ENCODE data around the gene RHOXF2B. TPM values are rescaled to one million over a fixed set of nuclear protein-coding genes. Genes with fewer than 3 reads are reported as not detected.
"Not testable (repeated sequence)": the region's sequence is repeated elsewhere in the genome, so short reads cannot be mapped to it uniquely, and the experiment has no call there.

Gene RHOXF2B
- total RNA-seq (2012; rRNA removed) (not detected in 2 replicates), polyA plus RNA-seq (2012; rRNA removed) (not detected in 2 replicates), Bru-seq, nascent RNA (not detected), BruChase-seq, experiment 1, labeled RNA remaining after a 6-hour chase (not detected), BruChase-seq, experiment 2, labeled RNA remaining after a 2-hour chase (not detected)
- polyA plus RNA-seq (2012; cell fraction: cytosol; rRNA removed) = not detected in 2 replicates
- polyA plus RNA-seq (2012; cell fraction: nucleus; rRNA removed; ENCODE audit: low replicate concordance) = not detected in 2 replicates
- long read RNA-seq = 0 reads

DNA sequence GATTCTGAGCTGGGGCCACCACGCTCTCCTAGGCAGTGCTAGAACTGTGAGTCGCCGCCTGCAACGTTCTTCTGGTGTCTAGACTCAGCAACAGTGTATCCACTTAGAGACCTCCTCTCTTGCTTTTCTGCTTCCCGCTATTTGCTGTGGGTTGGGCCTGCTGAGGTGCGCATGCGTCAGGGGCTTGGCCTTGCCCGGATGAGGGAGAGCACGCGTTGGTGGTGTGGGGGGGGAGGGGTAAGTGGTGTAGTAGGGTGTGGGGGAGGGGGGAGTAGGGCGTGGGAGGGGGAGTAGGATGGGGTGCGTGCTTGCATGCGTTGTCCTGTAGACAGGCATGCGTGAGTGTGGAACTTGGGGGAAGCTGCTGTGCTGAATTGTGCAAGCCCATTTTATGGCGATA lies at the start of gene RHOXF2B:
TSS of gene RHOXF2B (minus strand) at position 101 of the 400 bp plus-strand sequence. CDS start 138 bp downstream, outside the sequence.
- H3K36me3 ChIP-seq (ENCODE audit: control insufficient read depth, insufficient read depth, low read length); dilution Hi-C loops (cut with HindIII; ENCODE audit: low sequenced_read_pairs, unreplicated experiment); BruUV-seq (replicated peaks); H3K18ac ChIP-seq (ENCODE audit: low read depth, low read length); POLR2A ChIA-PET (ENCODE audit: unreplicated experiment); H3K56ac ChIP-seq (ENCODE audit: extremely low read depth, insufficient read depth, low read length); H4K20me1 ChIP-seq (ENCODE audit: insufficient read depth, low read length); H3K9me1 ChIP-seq (ENCODE audit: insufficient read depth, low read length); H3K4me2 ChIP-seq (ENCODE audit: low read depth, low read length); H2BK20ac ChIP-seq (ENCODE audit: low read depth, low read length); DNase-seq; H3K79me1 ChIP-seq (ENCODE audit: low read depth in 1 of 2, low read length in 2 of 2); intact Hi-C loops (cut with micrococcal nuclease); ATAC-seq (ENCODE audit: low read depth); H3K9ac ChIP-seq (ENCODE audit: low read depth, low read length); H2AFZ ChIP-seq (replicated peaks; ENCODE audit: low read length, poor library complexity); H3K27me3 ChIP-seq (ENCODE audit: control insufficient read depth, insufficient read depth, low read length); H2AK5ac ChIP-seq (ENCODE audit: low read depth, low read length); H2BK120ac ChIP-seq (ENCODE audit: low read depth, low read length); H3K4ac ChIP-seq (ENCODE audit: low read depth, low read length); H4K91ac ChIP-seq (ENCODE audit: insufficient read depth, low read depth, low read length); H2BK5ac ChIP-seq (ENCODE audit: low read depth, low read length, poor library complexity, severe bottlenecking); H3K23ac ChIP-seq (ENCODE audit: low read depth, low read length); CTCF ChIA-PET; H4K8ac ChIP-seq (ENCODE audit: low read depth in 2 of 2, low read length in 2 of 2); H3K4me1 ChIP-seq (ENCODE audit: control insufficient read depth, insufficient read depth, low read length); in situ Hi-C loops (cut with MboI; ENCODE audit: low sequenced_read_pairs); H2BK15ac ChIP-seq (ENCODE audit: low read depth, low read length); H3K4me3 ChIP-seq (ENCODE audit: insufficient read depth, low read depth, low read length); H3K9me3 ChIP-seq (ENCODE audit: control insufficient read depth, insufficient read depth, low read length); H4K5ac ChIP-seq (ENCODE audit: low read depth, low read length); H3K14ac ChIP-seq (replicated peaks; ENCODE audit: low read depth, low read length); H2AK9ac ChIP-seq (replicated peaks; ENCODE audit: low read depth, low read length, poor library complexity); H3K27ac ChIP-seq (ENCODE audit: insufficient read depth, low read length): not testable (repeated sequence)
- no CpG with 5 or more reads among the region's 15 CpGs for WGBS, 2 experiments (ENCODE audit: extremely low coverage in 2 of 2, insufficient read length in 1 of 2)

Measured in IMR-90 (cell line).